HepG2 (cell line): ENCODE measurements around the gene TBL3. TPM values are rescaled to one million over a fixed set of nuclear protein-coding genes. Genes with fewer than 3 reads are reported as not detected.
A peak's percentile ranks its signal among the peaks of the same experiment; 100 is the strongest.

ENCODE experiments used
- CHD4 ChIP-seq: fragments of 200-600 bp; sonication (generic); IDR thresholded peaks from 2 replicates; pipeline ENCODE4 v1.7.0; 2017; ENCODE audit warnings: mild to moderate bottlenecking, low read length, borderline replicate concordance
- DBP ChIP-seq: sonication (generic); formaldehyde crosslinking; IDR thresholded peaks from 2 replicates; pipeline ENCODE4 v1.4.0; 2020; ENCODE audit warnings: missing genetic modification reagents; ENCODE audit errors: not compliant biosample characterization
- FOXP1 ChIP-seq, 2 experiments: fragments of 450-650 bp in 1 of 2; IDR thresholded peaks; 2 replicates each; pipeline ENCODE4 v1.6.1; 2017 to 2018; ENCODE audit warnings: antibody characterized with exemption in 1 of 2
- GTF3A ChIP-seq: sonication (generic); formaldehyde crosslinking; conservative IDR thresholded peaks from 2 replicates; pipeline ENCODE4 v1.4.0; 2020; ENCODE audit warnings: mild to moderate bottlenecking, missing genetic modification reagents
- HINFP ChIP-seq: sonication (generic); formaldehyde crosslinking; IDR thresholded peaks from 2 replicates; pipeline ENCODE4 v1.4.0; 2020; ENCODE audit warnings: low read depth, mild to moderate bottlenecking, missing genetic modification reagents
- HIVEP1 ChIP-seq: sonication (generic); formaldehyde crosslinking; IDR thresholded peaks from 2 replicates; pipeline ENCODE4 v1.4.0; 2020; ENCODE audit warnings: mild to moderate bottlenecking, missing genetic modification reagents
- HNRNPK ChIP-seq: fragments of 200-400 bp; formaldehyde crosslinking; IDR thresholded peaks from 2 replicates; pipeline ENCODE4 v1.6.1; 2018; ENCODE audit warnings: low read length, low read depth, moderate library complexity, mild to moderate bottlenecking; ENCODE audit not compliant: poor library complexity, severe bottlenecking
- ISL2 ChIP-seq: sonication (generic); formaldehyde crosslinking; IDR thresholded peaks from 2 replicates; pipeline ENCODE4 v1.5.0; 2020; ENCODE audit warnings: missing genetic modification reagents
- PAWR ChIP-seq: sonication (generic); formaldehyde crosslinking; IDR thresholded peaks from 2 replicates; pipeline ENCODE4 v1.4.0; 2020; ENCODE audit warnings: missing genetic modification reagents, mild to moderate bottlenecking, borderline replicate concordance
- PRMT3 ChIP-seq: sonication (generic); formaldehyde crosslinking; IDR thresholded peaks from 2 replicates; pipeline ENCODE4 v1.8.1; 2022; ENCODE audit warnings: low read depth, mild to moderate bottlenecking, moderate library complexity, missing genetic modification reagents, borderline replicate concordance
- RAD51 ChIP-seq: fragments of 450-650 bp; IDR thresholded peaks from 2 replicates; pipeline ENCODE4 v1.6.1; 2016; ENCODE audit warnings: borderline replicate concordance
- RFXAP ChIP-seq: sonication (generic); formaldehyde crosslinking; IDR thresholded peaks from 2 replicates; pipeline ENCODE4 v1.4.0; 2020; ENCODE audit warnings: missing genetic modification reagents, borderline replicate concordance
- SP2 ChIP-seq: sonication (generic); formaldehyde crosslinking; IDR thresholded peaks from 2 replicates; pipeline ENCODE4 v1.5.1; 2020; ENCODE audit warnings: mild to moderate bottlenecking, missing genetic modification reagents
- TOPORS ChIP-seq: sonication (generic); formaldehyde crosslinking; IDR thresholded peaks from 2 replicates; pipeline ENCODE4 v1.8.0; 2023; ENCODE audit warnings: mild to moderate bottlenecking, missing genetic modification reagents
- U2AF2 ChIP-seq: fragments of 200-400 bp; formaldehyde crosslinking; IDR thresholded peaks from 2 replicates; pipeline ENCODE4 v1.6.1; 2017; ENCODE audit warnings: low read depth, mild to moderate bottlenecking, low read length
- ZNF20 ChIP-seq: sonication (generic); formaldehyde crosslinking; IDR thresholded peaks from 2 replicates; pipeline ENCODE4 v1.4.0; 2020; ENCODE audit warnings: mild to moderate bottlenecking, moderate library complexity, missing genetic modification reagents
- ZNF512 ChIP-seq: sonication (generic); formaldehyde crosslinking; IDR thresholded peaks from 2 replicates; pipeline ENCODE4 v1.4.0; 2020; ENCODE audit warnings: mild to moderate bottlenecking, missing genetic modification reagents
- ZNF687 ChIP-seq: sonication (generic); formaldehyde crosslinking; IDR thresholded peaks from 2 replicates; pipeline ENCODE4 v1.5.1; 2020; ENCODE audit warnings: mild to moderate bottlenecking, missing genetic modification reagents, moderate library complexity
- ZNF737 ChIP-seq: sonication (generic); formaldehyde crosslinking; IDR thresholded peaks from 2 replicates; pipeline ENCODE4 v1.5.0; 2020; ENCODE audit warnings: missing genetic modification reagents, mild to moderate bottlenecking, borderline replicate concordance
- ZNF749 ChIP-seq: sonication (generic); formaldehyde crosslinking; IDR thresholded peaks from 2 replicates; pipeline ENCODE4 v1.8.0; 2022; ENCODE audit warnings: mild to moderate bottlenecking, missing genetic modification reagents, moderate library complexity, borderline replicate concordance
- ZNF780A ChIP-seq: sonication (generic); formaldehyde crosslinking; IDR thresholded peaks from 2 replicates; pipeline ENCODE4 v1.8.0; 2022; ENCODE audit warnings: mild to moderate bottlenecking, missing genetic modification reagents, moderate library complexity
- polyA plus RNA-seq, 8 experiments: library from polyadenylated mRNA; depleted of rRNA in 3 of 8; stranded (reverse) in 7 of 8; unstranded in 1 of 8; fragments of >200 nt; fragmentation: Illumina TruSeq in 4 of 8; extraction: Trizol in 4 of 8; gene quantifications; 2 replicates each; pipeline versions ENCODE4 v1.2.1 to v1.2.3, GENCODE V29; 2011 to 2016; ENCODE audit warnings: low read depth in 4 of 8, missing spikeins in 1 of 8, mixed read lengths in 1 of 8; ENCODE audit not compliant: insufficient read depth in 1 of 8
- total RNA-seq, 5 experiments: library from RNA; depleted of rRNA; stranded (reverse); fragments of >200 nt; fragmentation: Illumina TruSeq; extraction: Trizol; gene quantifications; 2 replicates each; pipeline ENCODE4 v1.2.3, GENCODE V29; 2016; ENCODE audit warnings: low read depth in 1 of 5

The TBL3 gene
- total and polyA plus RNA-seq, 2 of the 13 experiments (the other 11 are each of a cell fraction or from before 2014, with no cell fraction given) = 16.8 to 38.0 TPM

GRCh38 chr16:1941162-1942046, 30.4 kb upstream of the TBL3 start (continued):
- TF ChIP-seq ZNF687 = peak; percentile 51
- no peak; the same call in 1 of the 2 replicates for TF ChIP-seq ZNF780A
- TF ChIP-seq ZNF737 (CRISPR knock-in tag) = 0 out of 2 replicates have a peak, but pooled peaks have one; percentile 21
- no peak for TF ChIP-seq RAD51
- no peak for TF ChIP-seq U2AF2
- no peak for TF ChIP-seq GTF3A
- TF ChIP-seq DBP (CRISPR knock-in tag) = no peak
- TF ChIP-seq HNRNPK = no peak
- no peak for TF ChIP-seq HIVEP1 (CRISPR knock-in tag)
- no peak for TF ChIP-seq RFXAP (CRISPR knock-in tag)
- TF ChIP-seq ZNF20 (CRISPR knock-in tag) = no peak
- no peak for TF ChIP-seq PAWR (CRISPR knock-in tag)
- TF ChIP-seq SP2 (CRISPR knock-in tag) = peak; percentile 27; the same call in 1 of the 2 replicates
- TF ChIP-seq CHD4 = 0 out of 2 replicates have a peak, but pooled peaks have one; percentile 24
- no peak for TF ChIP-seq FOXP1 (IDR thresholded peaks at IDR 0.05)
- no peak for TF ChIP-seq FOXP1 (CRISPR knock-in tag; IDR thresholded peaks at IDR 0.05)
- no peak for TF ChIP-seq HINFP (CRISPR knock-in tag)
- TF ChIP-seq ZNF512 (CRISPR knock-in tag) = no peak
- TF ChIP-seq TOPORS (CRISPR knock-in tag) = no peak
- no peak for TF ChIP-seq ISL2
- no peak for TF ChIP-seq PRMT3 (CRISPR knock-in tag)
- TF ChIP-seq ZNF749 (CRISPR knock-in tag) = 0 out of 2 replicates have a peak, but pooled peaks have one; percentile 63
